Measurements from ENCODE around the gene TMEM203. TPM values are rescaled to one million over a fixed set of nuclear protein-coding genes. Genes with fewer than 3 reads are reported as not detected.
"Not testable (repeated sequence)": the region's sequence is repeated elsewhere in the genome, so short reads cannot be mapped to it uniquely, and the experiment has no call there.

The TMEM203 gene
- total RNA-seq, 1 donor from 2014 or later: 32.9 TPM

DNA sequence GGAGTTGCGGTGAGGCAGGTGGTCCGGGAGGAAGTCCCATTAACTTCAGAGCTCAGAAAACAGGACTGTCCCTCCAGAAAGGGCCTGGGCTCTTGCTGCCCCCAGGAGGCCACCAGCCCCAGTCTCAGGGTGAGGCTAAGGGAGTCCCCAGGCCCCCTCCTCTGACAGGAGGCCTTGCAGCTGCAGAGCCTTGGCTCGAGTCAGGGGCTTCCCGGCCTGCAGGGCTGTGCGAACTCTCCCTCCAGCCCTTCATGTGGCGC, 42.4 kb upstream of the TMEM203 start:
- H3K36me3 ChIP-seq (ENCODE audit: control insufficient read depth in 3 of 3, insufficient read depth in 3 of 3, low read length in 3 of 3): peaks cover 10 to 11% (median 10%) of the 10 kb centered on the region in 3 donors
- peak overlapping the region in 1 of 3 donors; percentile 66 for H3K9ac ChIP-seq (ENCODE audit: low read depth in 1 of 3, low read length in 3 of 3)
- no peaks in the 10 kb centered on the region for H3K9me3 ChIP-seq (ENCODE audit: control insufficient read depth in 3 of 3, low read length in 3 of 3)
- H3K27me3 ChIP-seq (ENCODE audit: control insufficient read depth in 3 of 3, insufficient read depth in 3 of 3, low read length in 3 of 3): peaks cover 0 to 2% (median 0%) of the 10 kb centered on the region in 3 donors
- no peak overlapping the region for H3K4me3 ChIP-seq (ENCODE audit: low read length in 3 of 3)
- peaks cover 21 to 55% (median 44%) of the 10 kb centered on the region in 3 donors for H3K4me1 ChIP-seq (ENCODE audit: control insufficient read depth in 3 of 3, insufficient read depth in 3 of 3, low read length in 3 of 3)
- no peak overlapping the region for H3K27ac ChIP-seq (ENCODE audit: low read depth, low read length)

DNA sequence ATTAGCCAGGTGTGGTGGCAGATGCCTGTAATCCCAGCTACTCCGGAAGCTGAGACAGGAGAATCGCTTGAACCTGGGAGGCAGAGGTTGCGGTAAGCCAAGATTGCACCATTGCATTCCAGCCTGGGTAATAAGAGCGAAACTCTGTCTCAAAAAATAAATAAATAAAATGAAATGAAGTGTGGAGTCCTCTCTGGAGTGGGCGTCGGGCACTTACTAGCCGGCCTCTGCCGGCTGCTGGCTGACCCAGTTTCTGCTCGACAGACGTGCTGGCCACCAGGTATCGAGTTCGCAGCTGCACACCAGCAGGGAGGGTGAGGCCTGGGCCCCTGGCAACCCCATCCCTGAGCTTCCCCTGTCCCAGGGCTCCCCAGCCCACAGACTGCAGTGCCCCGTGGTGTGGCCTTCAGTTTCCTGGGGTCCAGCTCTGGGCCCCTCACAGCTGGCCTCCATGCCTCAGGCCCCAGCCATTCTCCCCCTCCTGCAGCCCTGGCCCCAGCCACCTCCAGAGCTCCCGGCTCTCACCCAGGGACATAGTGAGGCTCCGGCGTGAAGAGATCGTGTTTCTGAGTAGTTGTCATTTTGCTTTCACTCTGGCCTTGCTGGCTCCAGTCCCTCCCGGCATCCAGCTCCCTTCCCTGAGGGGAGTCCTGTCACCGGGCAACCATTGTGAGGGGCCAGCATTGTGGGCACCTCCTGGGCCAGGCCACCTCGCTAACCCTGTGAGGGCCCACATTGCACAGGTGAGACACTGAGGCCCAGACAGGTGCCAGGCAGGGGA, 41.9 kb upstream of the TMEM203 start:
- peaks cover 14 to 17% (median 15%) of the 10 kb centered on the region in 3 donors for H3K36me3 ChIP-seq (ENCODE audit: control insufficient read depth in 3 of 3, insufficient read depth in 3 of 3, low read length in 3 of 3)
- peaks cover 0 to 2% (median 0%) of the 10 kb centered on the region in 3 donors for H3K27me3 ChIP-seq (ENCODE audit: control insufficient read depth in 3 of 3, insufficient read depth in 3 of 3, low read length in 3 of 3)
- H3K9me3 ChIP-seq (ENCODE audit: control insufficient read depth in 3 of 3, low read length in 3 of 3): no peaks in the 10 kb centered on the region
- H3K4me1 ChIP-seq (ENCODE audit: control insufficient read depth in 3 of 3, insufficient read depth in 3 of 3, low read length in 3 of 3): peaks cover 26 to 60% (median 50%) of the 10 kb centered on the region in 3 donors
- no peak overlapping the region for H3K27ac ChIP-seq (ENCODE audit: low read depth, low read length)
- peak overlapping the region in 2 of 3 donors; percentile 29 to 35 for H3K4me3 ChIP-seq (ENCODE audit: low read length in 3 of 3)
- H3K9ac ChIP-seq (ENCODE audit: low read depth in 1 of 3, low read length in 3 of 3): peak overlapping the region in 2 of 3 donors; percentile 22 to 66

DNA sequence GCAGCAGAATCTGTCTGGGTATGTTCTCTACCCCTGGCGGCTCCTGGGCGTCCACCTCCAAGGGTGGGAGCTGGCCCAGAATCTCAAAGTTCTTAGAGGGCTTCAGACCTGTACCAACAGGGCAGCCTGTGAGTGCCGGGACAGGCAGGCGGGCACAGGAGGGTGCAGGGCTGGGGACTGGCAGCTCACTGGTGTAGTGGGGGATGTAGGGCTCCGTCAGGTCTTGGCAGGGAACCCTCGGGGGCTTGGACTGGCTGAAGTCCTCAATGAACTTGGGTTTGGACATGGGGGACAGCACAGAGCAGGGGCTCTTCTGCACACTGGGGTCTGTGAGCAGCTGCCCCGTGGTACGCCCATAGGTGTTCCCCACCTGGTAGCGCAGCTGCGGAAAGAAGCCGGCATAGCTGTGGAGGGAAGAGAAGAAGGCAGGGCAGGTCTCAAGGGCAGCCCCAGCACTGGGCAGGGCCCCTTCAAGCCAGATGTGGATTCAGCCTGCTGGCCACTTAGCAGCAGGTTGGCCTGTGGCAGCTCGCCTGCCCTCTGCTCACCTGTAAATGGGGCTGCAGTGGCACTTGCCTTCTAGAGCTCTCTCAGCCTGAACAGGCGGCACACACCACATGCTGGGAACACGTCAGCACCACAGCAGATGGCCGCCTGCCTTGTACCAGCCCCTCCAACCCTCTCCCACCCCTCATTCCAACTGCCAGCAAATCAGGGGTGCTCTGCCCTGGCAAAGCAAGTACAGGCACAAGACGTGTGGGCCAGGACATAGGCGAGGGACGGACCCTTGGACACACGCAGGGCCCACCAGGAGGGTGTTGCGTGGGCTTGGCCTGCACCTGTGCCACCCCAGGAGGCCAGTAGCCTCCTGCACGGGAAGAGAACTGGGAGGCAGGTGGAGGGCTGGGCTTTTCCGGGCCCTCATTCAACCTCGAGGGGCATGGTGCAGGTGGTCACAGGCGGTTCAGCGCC, 40.3 kb upstream of the TMEM203 start:
- Histone ChIP-seq H3K27me3 (ENCODE audit: control insufficient read depth in 3 of 3, insufficient read depth in 3 of 3, low read length in 3 of 3) (peaks cover 0 to 2% (median 0%) of the 10 kb centered on the region in 3 donors), H3K27ac (ENCODE audit: low read depth, low read length) (no peak overlapping the region), H3K36me3 (ENCODE audit: control insufficient read depth in 3 of 3, insufficient read depth in 3 of 3, low read length in 3 of 3) (peaks cover 18 to 24% (median 20%) of the 10 kb centered on the region in 3 donors), H3K4me3 (ENCODE audit: low read length in 3 of 3) (no peak overlapping the region), H3K4me1 (ENCODE audit: control insufficient read depth in 3 of 3, insufficient read depth in 3 of 3, low read length in 3 of 3) (peaks cover 31 to 65% (median 54%) of the 10 kb centered on the region in 3 donors), H3K9me3 (ENCODE audit: control insufficient read depth in 3 of 3, low read length in 3 of 3) (no peaks in the 10 kb centered on the region), H3K9ac (ENCODE audit: low read depth in 1 of 3, low read length in 3 of 3) (peak overlapping the region in 1 of 3 donors; percentile 25)

DNA sequence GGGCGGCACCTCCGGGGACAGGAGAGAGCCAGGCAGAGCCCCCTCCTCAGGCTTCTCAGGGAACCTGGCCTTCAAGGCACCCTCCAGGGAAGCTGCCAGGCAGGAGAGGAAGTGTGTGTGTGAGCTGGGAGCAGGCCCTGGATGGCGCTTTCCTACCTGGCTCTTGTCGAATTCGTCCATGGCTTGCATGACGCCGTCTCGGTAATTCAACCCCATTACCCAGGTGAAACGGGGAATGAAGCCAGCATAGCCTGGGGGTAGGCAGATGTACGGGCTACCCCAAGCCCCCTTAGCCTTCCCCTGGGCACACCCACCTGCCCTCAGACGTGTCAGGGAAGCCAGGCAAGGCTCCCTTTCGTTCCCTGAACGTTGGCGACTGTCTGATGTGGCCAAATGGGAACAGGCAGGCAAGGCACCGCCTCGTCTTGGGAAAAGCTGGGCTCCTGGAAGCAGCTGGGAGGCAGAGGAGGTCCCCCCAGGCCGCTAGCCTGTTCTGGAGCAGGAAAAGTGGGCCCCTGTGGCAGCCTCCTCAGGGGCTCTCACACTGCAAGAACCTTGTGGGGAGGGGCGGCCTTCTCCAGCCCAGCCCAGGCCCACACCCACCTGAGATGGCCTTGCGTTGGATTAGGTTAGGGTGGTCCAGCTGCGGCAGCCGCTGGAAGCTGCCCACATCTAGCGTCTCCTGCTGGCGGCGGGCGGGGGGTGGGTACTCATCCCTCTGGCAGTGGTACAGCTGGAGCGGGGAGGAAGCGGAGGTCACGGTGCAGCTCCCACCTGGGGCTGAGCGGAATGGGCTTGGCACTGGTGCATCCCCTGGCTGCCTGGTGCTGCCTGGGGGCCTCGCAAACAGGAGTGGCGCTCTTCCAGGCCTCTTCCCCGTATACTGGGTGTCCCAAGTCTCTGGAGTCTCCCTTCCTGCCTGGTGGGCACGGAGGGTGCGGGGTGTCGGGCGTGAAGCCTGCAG, 39.3 kb upstream of the TMEM203 start:
- Histone ChIP-seq H3K27me3 (ENCODE audit: control insufficient read depth in 3 of 3, insufficient read depth in 3 of 3, low read length in 3 of 3) (peaks cover 0 to 2% (median 0%) of the 10 kb centered on the region in 3 donors), H3K9ac (ENCODE audit: low read depth in 1 of 3, low read length in 3 of 3) (peak overlapping the region in 2 of 3 donors; percentile 8 to 69), H3K4me1 (ENCODE audit: control insufficient read depth in 3 of 3, insufficient read depth in 3 of 3, low read length in 3 of 3) (peaks cover 33 to 59% (median 53%) of the 10 kb centered on the region in 3 donors), H3K36me3 (ENCODE audit: control insufficient read depth in 3 of 3, insufficient read depth in 3 of 3, low read length in 3 of 3) (peaks cover 18 to 24% (median 20%) of the 10 kb centered on the region in 3 donors), H3K9me3 (ENCODE audit: control insufficient read depth in 3 of 3, low read length in 3 of 3) (no peaks in the 10 kb centered on the region), H3K27ac (ENCODE audit: low read depth, low read length) (no peak overlapping the region), H3K4me3 (ENCODE audit: low read length in 3 of 3) (no peak overlapping the region)

DNA sequence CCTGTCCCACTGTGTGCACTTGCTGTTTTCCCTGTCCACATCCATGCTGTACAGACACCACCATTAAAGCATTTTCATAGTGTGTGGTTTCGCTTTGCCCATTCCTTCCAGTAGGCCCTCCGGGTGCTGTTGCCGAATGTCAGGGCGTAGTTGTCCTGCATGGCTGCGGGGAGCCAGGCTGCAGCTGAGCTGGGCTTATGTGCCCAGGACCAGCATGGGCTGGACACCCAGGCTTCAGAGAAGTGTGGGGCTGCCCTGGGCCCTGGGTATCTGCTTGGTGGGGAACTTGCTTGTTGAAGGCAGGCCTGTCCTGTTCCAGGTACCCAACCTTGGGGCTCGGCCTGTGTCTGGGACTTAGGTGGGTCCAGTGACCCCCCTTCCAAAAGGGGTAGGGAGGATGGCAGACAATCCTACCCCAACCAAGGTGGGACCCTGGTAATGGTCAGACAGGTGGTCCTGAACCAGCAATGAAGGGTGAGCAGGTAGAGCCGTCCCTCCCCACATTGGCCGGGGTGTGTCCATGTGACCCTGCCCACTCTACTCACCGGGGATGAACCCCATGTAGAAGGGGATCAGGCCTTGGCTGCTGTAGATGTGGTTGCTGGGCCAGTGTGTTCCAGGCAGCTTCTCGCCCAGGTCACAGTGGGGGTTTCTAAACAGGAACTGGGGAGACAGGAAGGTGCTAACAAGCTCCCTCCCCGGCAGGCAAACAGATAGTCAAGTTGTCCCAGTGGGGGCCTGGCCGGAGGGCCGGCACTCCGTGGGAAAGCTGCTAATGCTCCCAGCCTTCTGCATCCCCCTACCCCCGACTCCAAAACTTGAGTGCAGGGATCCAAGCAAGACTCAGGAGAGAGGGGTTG, 38.4 kb upstream of the TMEM203 start:
- Histone ChIP-seq H3K36me3 (ENCODE audit: control insufficient read depth in 3 of 3, insufficient read depth in 3 of 3, low read length in 3 of 3) (peaks cover 18 to 24% (median 20%) of the 10 kb centered on the region in 3 donors), H3K27ac (ENCODE audit: low read depth, low read length) (peak overlapping the region; percentile 7), H3K4me3 (ENCODE audit: low read length in 3 of 3) (peak overlapping the region in 1 of 3 donors; percentile 17), H3K9me3 (ENCODE audit: control insufficient read depth in 3 of 3, low read length in 3 of 3) (no peaks in the 10 kb centered on the region), H3K9ac (ENCODE audit: low read depth in 1 of 3, low read length in 3 of 3) (peak overlapping the region; percentile 20 to 69 (median 24)), H3K27me3 (ENCODE audit: control insufficient read depth in 3 of 3, insufficient read depth in 3 of 3, low read length in 3 of 3) (no peaks in the 10 kb centered on the region), H3K4me1 (ENCODE audit: control insufficient read depth in 3 of 3, insufficient read depth in 3 of 3, low read length in 3 of 3) (peaks cover 39 to 67% (median 55%) of the 10 kb centered on the region in 3 donors)

DNA sequence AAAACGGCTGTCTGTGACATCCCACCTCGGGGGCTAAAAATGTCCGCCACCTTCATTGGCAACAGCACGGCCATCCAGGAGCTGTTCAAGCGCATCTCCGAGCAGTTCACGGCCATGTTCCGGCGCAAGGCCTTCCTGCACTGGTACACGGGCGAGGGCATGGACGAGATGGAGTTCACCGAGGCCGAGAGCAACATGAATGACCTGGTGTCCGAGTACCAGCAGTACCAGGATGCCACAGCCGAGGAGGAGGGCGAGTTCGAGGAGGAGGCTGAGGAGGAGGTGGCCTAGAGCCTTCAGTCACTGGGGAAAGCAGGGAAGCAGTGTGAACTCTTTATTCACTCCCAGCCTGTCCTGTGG, 37.8 kb upstream of the TMEM203 start:
- H3K4me1 ChIP-seq (ENCODE audit: control insufficient read depth in 3 of 3, insufficient read depth in 3 of 3, low read length in 3 of 3): peaks cover 45 to 73% (median 62%) of the 10 kb centered on the region in 3 donors
- peaks cover 18 to 24% (median 20%) of the 10 kb centered on the region in 3 donors for H3K36me3 ChIP-seq (ENCODE audit: control insufficient read depth in 3 of 3, insufficient read depth in 3 of 3, low read length in 3 of 3)
- H3K9me3 ChIP-seq (ENCODE audit: control insufficient read depth in 3 of 3, low read length in 3 of 3); H3K27me3 ChIP-seq (ENCODE audit: control insufficient read depth in 3 of 3, insufficient read depth in 3 of 3, low read length in 3 of 3): not testable (repeated sequence)
- peak overlapping the region; percentile 7 for H3K27ac ChIP-seq (ENCODE audit: low read depth, low read length)
- peak overlapping the region in 1 of 3 donors; percentile 17 for H3K4me3 ChIP-seq (ENCODE audit: low read length in 3 of 3)
- peak overlapping the region in 2 of 3 donors; percentile 20 to 90 for H3K9ac ChIP-seq (ENCODE audit: low read depth in 1 of 3, low read length in 3 of 3)

DNA sequence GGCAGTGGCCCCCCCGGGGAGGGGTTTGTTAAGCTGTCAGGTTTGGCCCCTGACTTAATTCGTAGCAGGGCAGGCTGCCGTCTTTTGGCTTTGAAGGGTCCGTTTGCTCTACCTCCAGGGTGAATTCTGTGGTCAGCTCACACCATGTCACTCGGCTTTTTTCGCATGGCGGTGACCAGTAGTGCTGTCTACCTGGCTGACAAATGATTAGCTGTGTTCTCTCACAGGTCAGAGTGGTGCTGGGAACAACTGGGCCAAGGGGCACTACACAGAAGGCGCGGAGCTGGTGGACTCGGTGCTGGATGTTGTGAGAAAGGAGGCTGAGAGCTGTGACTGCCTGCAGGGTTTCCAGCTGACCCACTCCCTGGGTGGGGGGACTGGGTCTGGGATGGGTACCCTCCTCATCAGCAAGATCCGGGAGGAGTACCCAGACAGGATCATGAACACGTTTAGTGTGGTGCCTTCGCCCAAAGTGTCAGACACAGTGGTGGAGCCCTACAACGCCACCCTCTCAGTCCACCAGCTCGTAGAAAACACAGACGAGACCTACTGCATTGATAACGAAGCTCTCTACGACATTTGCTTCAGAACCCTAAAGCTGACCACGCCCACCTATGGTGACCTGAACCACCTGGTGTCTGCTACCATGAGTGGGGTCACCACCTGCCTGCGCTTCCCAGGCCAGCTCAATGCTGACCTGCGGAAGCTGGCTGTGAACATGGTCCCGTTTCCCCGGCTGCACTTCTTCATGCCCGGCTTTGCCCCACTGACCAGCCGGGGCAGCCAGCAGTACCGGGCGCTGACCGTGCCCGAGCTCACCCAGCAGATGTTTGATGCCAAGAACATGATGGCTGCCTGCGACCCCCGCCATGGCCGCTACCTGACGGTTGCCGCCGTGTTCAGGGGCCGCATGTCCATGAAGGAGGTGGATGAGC, 37.1 kb upstream of the TMEM203 start:
- H3K27me3 ChIP-seq (ENCODE audit: control insufficient read depth in 3 of 3, insufficient read depth in 3 of 3, low read length in 3 of 3): no peaks in the 10 kb centered on the region
- peak overlapping the region; percentile 84 for H3K27ac ChIP-seq (ENCODE audit: low read depth, low read length)
- no peaks in the 10 kb centered on the region for H3K9me3 ChIP-seq (ENCODE audit: control insufficient read depth in 3 of 3, low read length in 3 of 3)
- peaks cover 47 to 74% (median 64%) of the 10 kb centered on the region in 3 donors for H3K4me1 ChIP-seq (ENCODE audit: control insufficient read depth in 3 of 3, insufficient read depth in 3 of 3, low read length in 3 of 3)
- peaks cover 18 to 24% (median 20%) of the 10 kb centered on the region in 3 donors for H3K36me3 ChIP-seq (ENCODE audit: control insufficient read depth in 3 of 3, insufficient read depth in 3 of 3, low read length in 3 of 3)
- peak overlapping the region; percentile 51 to 83 (median 83) for H3K4me3 ChIP-seq (ENCODE audit: low read length in 3 of 3)
- peak overlapping the region; percentile 88 to 91 (median 90) for H3K9ac ChIP-seq (ENCODE audit: low read depth in 1 of 3, low read length in 3 of 3)
